HG03039 (cell line): ENCODE results near the gene CCAR1.
"Not testable (repeated sequence)": the region's sequence is repeated elsewhere in the genome, so short reads cannot be mapped to it uniquely, and the experiment has no call there.

Source experiments
- ATAC-seq: cut with Tn5 transposase; IDR thresholded peaks from one replicate; pipeline ENCODE4 v1.9.1; 2021; ENCODE audit warnings: mild to moderate bottlenecking, moderate library complexity; ENCODE audit not compliant: unreplicated experiment

Gene CCAR1

GRCh38 chr10:68720793-68721672, at the start of gene CCAR1:
TSS of gene CCAR1 (plus strand) at chr10:68721239. CDS start at chr10:68722505, 1,266 bp downstream.
- ATAC-seq: peak; percentile 98

GRCh38 chr10:68684413-68684812, 36.6 kb upstream of the CCAR1 start:
- no peak for ATAC-seq

- no peak for ATAC-seq
Observed at GRCh38 chr10:68696018-68696417, 25.0 kb upstream of the CCAR1 start.

- ATAC-seq: no peak
Observed at GRCh38 chr10:68697106-68697505, 23.9 kb upstream of the CCAR1 start.

GRCh38 chr10:68700197-68700596, 20.8 kb upstream of the CCAR1 start:
- no peak for ATAC-seq

GRCh38 chr10:68705548-68705947, 15.5 kb upstream of the CCAR1 start:
- no peak for ATAC-seq

- ATAC-seq: not testable (repeated sequence)
Observed at GRCh38 chr10:68708987-68709386, 12.1 kb upstream of the CCAR1 start.

GRCh38 chr10:68713065-68713464, 8.0 kb upstream of the CCAR1 start:
- ATAC-seq: not testable (repeated sequence)

GRCh38 chr10:68717435-68717834, 3.6 kb upstream of the CCAR1 start:
- ATAC-seq: no peak

GRCh38 chr10:68721673-68722335, 765 bp downstream of the CCAR1 start:
- peak; percentile 16 for ATAC-seq

GRCh38 chr10:68725016-68725415, 4.0 kb downstream of the CCAR1 start:
- ATAC-seq: no peak

GRCh38 chr10:68727146-68727545, 6.1 kb downstream of the CCAR1 start:
- no peak for ATAC-seq

GRCh38 chr10:68732651-68733050, 11.6 kb downstream of the CCAR1 start:
- ATAC-seq: no peak

GRCh38 chr10:68734349-68734748, 13.3 kb downstream of the CCAR1 start:
- ATAC-seq: no peak

GRCh38 chr10:68735119-68735518, 14.1 kb downstream of the CCAR1 start:
- ATAC-seq: no peak

GRCh38 chr10:68735739-68736138, 14.7 kb downstream of the CCAR1 start:
- not testable (repeated sequence) for ATAC-seq

GRCh38 chr10:68740676-68741075, 19.6 kb downstream of the CCAR1 start:
- not testable (repeated sequence) for ATAC-seq

GRCh38 chr10:68742397-68742796, 21.4 kb downstream of the CCAR1 start:
- no peak for ATAC-seq

- no peak for ATAC-seq
Observed at GRCh38 chr10:68752711-68753350, 31.8 kb downstream of the CCAR1 start.

- no peak for ATAC-seq
Observed at GRCh38 chr10:68756246-68756645, 35.2 kb downstream of the CCAR1 start.

- ATAC-seq: no peak
Observed at GRCh38 chr10:68756766-68757165, 35.7 kb downstream of the CCAR1 start.
